NCI-H2081 treated with DMSO at 0.1 percent for 48 hours (cell line): Measurements from ENCODE around the gene ZNF134.

ENCODE experiments used
- DNase-seq: peaks from one replicate; lab custom pipeline; 2025; lab: John Stamatoyannopoulos, UW

ZNF134 gene

DNA sequence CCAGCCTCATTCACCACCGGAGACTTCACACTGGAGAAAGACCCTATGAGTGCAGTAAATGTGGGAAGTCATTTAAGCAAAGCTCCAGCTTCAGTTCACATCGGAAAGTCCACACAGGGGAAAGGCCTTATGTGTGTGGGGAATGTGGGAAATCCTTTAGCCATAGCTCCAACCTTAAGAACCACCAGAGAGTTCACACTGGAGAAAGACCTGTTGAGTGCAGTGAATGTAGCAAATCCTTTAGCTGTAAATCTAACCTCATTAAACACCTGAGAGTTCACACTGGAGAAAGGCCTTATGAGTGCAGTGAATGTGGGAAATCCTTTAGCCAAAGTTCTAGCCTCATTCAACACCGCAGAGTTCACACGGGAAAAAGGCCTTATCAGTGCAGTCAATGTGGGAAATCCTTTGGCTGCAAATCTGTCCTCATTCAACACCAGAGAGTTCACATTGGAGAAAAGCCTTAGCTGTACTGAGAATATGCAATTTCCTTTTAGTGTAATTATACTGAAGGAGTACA lies 27.7 kb downstream of the ZNF134 start:
- DNase-seq, result no peak

- DNase-seq, result no peak
Observed at GRCh38 chr19:57642396-57643046, 28.5 kb downstream of the ZNF134 start.

- DNase-seq, result no peak
Observed at GRCh38 chr19:57643734-57644133, 29.7 kb downstream of the ZNF134 start.

DNA sequence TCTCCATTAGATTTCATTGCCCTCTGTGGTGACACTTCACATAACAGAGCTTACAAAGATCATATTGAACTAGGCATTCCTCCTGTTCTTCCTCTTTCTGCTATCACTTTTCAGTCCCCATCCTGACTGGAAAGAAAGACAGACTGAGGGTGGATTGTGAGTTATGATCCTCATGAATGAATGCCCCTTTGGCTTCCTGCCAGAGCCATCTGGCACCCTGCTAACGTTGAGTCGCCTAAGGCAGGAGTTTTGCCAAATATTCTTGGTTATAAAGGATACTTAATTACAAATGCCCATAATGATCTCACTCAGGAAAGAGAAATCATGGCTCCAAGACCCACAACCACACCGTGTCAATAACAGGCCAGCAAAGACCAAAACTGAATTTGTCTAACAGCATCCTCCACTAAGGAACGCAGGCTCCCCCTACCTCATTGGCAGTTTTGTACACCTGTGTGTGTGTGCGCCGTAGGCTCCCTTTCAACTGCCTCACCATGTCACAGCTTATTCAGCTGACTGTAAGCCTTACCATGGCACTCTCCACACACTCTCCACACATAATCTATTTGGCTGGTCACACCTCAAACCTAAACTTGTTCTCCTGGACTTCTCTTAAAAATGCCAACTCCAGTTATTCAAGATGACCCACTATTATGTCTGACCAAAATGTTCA lies 34.4 kb downstream of the ZNF134 start:
- DNase-seq, result peak; percentile 64

GRCh38 chr19:57651654-57651996 lies 37.6 kb downstream of the ZNF134 start:
- no peak for DNase-seq

DNA sequence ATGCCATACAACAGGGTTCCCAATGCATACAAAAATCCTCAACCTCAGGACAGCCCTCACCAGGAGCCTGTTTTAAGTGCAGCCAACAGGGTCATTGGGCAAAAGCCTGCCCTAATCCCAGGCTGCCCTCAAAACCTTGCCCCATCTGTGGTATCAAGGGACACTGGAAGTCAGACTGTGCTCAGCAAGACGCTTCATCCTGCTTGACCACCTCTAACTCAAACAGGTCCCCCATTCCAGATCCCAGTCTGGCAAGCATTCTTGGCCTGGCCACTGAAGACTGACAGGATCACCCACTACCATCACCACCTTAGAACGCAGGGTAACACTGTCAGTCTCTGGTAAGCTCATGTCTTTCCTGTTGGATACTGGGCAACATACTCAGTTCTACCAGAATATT lies 39.6 kb downstream of the ZNF134 start:
- DNase-seq, result no peak

DNA sequence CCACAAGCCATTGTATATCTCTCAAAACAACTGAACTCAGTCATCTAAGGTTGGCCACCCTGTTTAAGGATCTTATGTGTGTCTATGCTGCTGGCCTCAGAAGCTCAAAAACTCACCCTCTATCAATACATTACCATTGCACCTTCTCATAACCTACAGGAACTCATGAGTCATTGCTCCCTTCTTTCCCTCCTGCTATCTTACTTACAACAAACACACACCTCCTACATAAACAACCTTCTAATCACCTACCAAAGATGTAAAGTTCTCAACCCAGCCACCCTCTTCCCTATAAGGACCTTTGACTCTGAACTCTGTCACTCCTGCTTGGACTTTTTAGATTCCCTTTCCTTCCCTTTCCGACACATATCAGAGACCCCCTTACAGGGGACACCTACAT lies 41.4 kb downstream of the ZNF134 start:
- no peak for DNase-seq

GRCh38 chr19:57656346-57656745 lies 42.3 kb downstream of the ZNF134 start:
- DNase-seq, result no peak

DNA sequence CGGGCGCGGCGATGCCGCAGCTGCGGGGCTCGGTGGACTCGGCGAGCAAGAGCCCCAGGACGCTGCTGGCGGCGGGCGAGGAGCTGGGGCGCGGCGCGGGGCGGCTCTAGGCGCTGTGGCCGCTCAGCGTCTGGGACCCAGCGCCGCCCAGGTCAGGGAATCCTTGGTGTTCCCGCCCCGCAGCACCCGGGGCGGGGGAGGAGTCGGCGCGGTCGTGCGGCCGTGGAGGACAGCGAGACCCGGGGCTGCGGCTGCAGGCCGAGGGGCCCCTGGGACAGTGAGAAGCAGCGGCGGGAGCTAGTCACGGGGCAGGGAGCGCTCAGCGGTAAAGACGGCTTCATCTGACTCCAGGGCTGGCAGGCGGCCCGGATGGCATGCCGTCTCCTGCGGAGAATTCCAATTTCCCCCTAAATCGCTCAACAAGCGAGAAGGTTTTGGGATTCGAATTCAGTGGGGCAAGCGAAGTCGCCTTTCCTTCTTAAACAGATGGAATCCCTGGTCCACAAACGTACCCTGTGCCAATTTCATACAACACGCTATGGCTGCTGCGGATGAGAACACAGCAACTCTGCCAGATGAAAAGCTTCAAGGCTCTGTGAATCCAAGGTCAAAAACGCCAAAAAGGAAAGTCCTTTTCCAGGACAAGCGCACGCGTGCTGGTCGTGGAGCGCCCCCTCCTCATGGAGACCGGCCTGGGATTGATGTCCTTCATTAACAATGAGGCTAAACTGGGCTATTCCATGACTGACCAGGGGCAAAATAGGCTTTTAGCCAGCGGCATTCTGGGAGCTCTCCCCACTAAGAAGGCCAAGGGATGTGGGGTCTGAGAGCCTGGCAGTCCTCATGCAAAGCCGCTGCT lies 50.5 kb downstream of the ZNF134 start:
- DNase-seq, result no peak

GRCh38 chr19:57665261-57665806 lies 51.3 kb downstream of the ZNF134 start:
- no peak for DNase-seq

- DNase-seq, result no peak
Observed at GRCh38 chr19:57667228-57667627, 53.2 kb downstream of the ZNF134 start.

GRCh38 chr19:57668635-57669034 lies 54.6 kb downstream of the ZNF134 start, which contains the start of gene ZSCAN4:
Gene ZSCAN4, plus strand, starts transcription at chr19:57668935. Its CDS starts 7,211 bp downstream, at chr19:57676146.
- no peak for DNase-seq

DNA sequence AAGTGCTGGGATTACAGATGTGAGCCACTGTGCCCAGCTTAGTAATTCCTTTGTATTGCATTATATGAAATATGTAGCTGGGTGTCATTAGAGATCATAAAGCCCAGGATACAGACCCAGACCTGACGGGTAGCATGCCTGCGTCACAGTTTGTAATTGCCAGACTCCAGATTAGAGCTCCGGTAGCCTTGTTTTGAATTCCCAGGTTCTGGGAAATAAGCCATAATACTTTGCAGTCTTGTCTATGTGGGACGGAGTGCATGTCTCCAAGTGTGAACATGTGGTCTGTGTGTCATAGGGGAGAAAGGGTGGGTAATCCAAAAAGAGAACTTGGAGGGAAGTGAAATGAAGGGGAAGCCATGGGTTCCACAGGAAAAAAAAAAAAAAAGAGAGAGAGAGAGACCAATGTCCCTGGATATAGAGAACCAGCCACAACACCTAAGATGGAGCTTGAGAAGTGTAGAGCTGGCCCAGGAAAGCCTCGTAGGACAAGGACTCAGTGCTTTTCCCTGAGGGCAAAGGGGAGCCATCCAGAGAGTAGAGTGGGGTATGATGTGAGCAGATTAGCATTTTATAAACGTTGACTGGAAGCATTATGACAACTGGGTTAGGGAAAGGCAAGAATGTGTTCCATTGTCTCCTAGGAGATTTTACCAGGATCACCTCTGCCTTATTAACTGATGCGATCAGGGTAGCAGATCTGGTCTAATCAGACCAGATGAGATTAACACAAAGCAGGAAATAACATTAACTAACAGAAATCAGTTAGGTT lies 57.3 kb downstream of the ZNF134 start:
- DNase-seq, result no peak

GRCh38 chr19:57672466-57672865 lies 58.4 kb downstream of the ZNF134 start:
- no peak for DNase-seq
